C4-2B (cell line): ENCODE data around the gene OR2C3.

Experiments used
- ZFX ChIP-seq: fragments of 450-650 bp; IDR thresholded peaks from 2 replicates; pipeline ENCODE4 v1.6.1; 2017
- TF ChIP-seq, protein P1 (sequence below): fragments of 450-650 bp; conservative IDR thresholded peaks from 2 replicates; pipeline ENCODE4 v1.5.1; 2017; ENCODE audit warnings: mild to moderate bottlenecking

DNA sequence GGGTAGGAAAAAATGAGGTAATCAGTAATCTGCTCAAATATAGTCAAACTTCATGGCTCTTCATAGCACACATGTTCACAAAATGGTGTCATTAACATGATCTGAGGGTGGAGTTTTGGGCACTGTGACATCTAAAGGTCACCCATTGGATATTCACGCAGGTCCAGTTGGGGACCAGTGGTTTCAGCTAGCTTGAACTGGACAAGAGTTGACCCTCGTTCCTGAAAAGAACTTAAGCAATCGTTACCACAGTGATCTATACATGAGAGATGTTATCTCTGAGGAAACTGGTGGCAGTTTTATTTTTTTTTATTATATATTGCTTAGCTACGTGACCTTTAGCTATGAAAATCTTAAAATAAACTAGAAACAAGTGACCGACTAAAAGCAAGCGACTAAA lies 3.0 kb upstream of the OR2C3 start:
- TF ChIP-seq, protein P1, sequence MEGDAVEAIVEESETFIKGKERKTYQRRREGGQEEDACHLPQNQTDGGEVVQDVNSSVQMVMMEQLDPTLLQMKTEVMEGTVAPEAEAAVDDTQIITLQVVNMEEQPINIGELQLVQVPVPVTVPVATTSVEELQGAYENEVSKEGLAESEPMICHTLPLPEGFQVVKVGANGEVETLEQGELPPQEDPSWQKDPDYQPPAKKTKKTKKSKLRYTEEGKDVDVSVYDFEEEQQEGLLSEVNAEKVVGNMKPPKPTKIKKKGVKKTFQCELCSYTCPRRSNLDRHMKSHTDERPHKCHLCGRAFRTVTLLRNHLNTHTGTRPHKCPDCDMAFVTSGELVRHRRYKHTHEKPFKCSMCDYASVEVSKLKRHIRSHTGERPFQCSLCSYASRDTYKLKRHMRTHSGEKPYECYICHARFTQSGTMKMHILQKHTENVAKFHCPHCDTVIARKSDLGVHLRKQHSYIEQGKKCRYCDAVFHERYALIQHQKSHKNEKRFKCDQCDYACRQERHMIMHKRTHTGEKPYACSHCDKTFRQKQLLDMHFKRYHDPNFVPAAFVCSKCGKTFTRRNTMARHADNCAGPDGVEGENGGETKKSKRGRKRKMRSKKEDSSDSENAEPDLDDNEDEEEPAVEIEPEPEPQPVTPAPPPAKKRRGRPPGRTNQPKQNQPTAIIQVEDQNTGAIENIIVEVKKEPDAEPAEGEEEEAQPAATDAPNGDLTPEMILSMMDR: no peak
- TF ChIP-seq ZFX: no peak
